OCI-LY7 (cell line): ENCODE data around the gene GABARAPL1.

Experiments
- EZH2phosphoT487 ChIP-seq: fragments of 200-600 bp; sonication (generic); IDR thresholded peaks from 2 replicates; pipeline ENCODE4 v1.6.1; 2018; ENCODE audit warnings: low read depth, borderline replicate concordance, mild to moderate bottlenecking, mixed run types, antibody characterized with exemption, low read length, moderate library complexity, mixed read lengths
- TF ChIP-seq, protein P1 (sequence below): fragments of 200-600 bp; sonication (generic); conservative IDR thresholded peaks from 2 replicates; pipeline ENCODE4 v1.5.1; 2014; ENCODE audit warnings: mild to moderate bottlenecking, antibody characterized with exemption, low read length, moderate library complexity, mixed read lengths

DNA sequence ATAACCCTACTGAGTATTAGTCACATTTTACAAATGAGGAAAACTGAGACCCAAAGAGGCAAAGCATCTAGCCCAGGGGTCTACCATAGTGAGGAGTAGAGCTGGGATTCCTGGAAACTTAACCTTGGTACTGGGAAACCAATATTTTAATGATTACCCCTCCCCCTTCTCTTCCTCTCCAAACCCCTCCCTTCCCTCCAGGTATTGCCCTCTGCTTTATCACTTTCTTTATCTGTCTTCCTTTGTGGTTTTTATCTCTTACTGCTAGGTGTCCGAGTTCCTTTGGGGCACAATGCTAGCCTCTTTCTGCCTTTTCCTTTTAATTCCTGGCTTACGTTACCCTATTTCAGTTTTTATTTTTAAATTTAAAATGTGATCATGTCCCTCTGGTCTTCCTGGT, 2.8 kb downstream of the GABARAPL1 start:
- TF ChIP-seq, protein P1, sequence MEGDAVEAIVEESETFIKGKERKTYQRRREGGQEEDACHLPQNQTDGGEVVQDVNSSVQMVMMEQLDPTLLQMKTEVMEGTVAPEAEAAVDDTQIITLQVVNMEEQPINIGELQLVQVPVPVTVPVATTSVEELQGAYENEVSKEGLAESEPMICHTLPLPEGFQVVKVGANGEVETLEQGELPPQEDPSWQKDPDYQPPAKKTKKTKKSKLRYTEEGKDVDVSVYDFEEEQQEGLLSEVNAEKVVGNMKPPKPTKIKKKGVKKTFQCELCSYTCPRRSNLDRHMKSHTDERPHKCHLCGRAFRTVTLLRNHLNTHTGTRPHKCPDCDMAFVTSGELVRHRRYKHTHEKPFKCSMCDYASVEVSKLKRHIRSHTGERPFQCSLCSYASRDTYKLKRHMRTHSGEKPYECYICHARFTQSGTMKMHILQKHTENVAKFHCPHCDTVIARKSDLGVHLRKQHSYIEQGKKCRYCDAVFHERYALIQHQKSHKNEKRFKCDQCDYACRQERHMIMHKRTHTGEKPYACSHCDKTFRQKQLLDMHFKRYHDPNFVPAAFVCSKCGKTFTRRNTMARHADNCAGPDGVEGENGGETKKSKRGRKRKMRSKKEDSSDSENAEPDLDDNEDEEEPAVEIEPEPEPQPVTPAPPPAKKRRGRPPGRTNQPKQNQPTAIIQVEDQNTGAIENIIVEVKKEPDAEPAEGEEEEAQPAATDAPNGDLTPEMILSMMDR: no peak
- TF ChIP-seq EZH2phosphoT487: no peak
